Heart left ventricle (tissue), 13 donors: Measurements from ENCODE around the gene B4GALT5.

Experiments used
- CTCF ChIP-seq, 12 donors: fragments of 200-600 bp; sonication (generic) in 4 of 12; IDR thresholded peaks; one replicate each; pipeline versions ENCODE4 v1.5.0 to v1.8.0; 2018 to 2022; ENCODE audit warnings: antibody characterized with exemption in 12 of 12, mild to moderate bottlenecking in 5 of 12
- POLR2A ChIP-seq, 2 donors: fragments of 450-650 bp; IDR thresholded peaks; one replicate each; pipeline ENCODE4 v1.6.1; 2017; ENCODE audit warnings: antibody characterized with exemption in 2 of 2, mild to moderate bottlenecking in 2 of 2, moderate library complexity in 2 of 2
- donor health status: ischemic (EF 13 %, LVEDD 7.1; RV severe dilation, severe dysfunction).
- donor health status: DM: no; HTN: yes; CAD: no.
- donor health status: DM: no; HTN: no; CAD: no.
- donor health status: ischemic (EF 25% LVEDD 6.9; RV normal size, moderate dysfunction).
- donor health status: ischemic (EF 25% LVEDD 5.7; RV mildly dilated, moderate dysfunction).
- donor health status: ischemic (EF 35%, LVEDD 5.7; RV mildly dilated, moderate dysfunction).
- donor health status: nonischemic (EF 11% LVEDD 7.7; RV severe dilation, severe dysfunction).
- donor health status: DM: yes; HTN: yes; CAD: no.
- donor health status: PGD.
- donor health status: ischemic (EF 29% LVEDD 5.4; RV normal size, mild dysfunction).
- donor health status: nonischemic (EF 23%, LVEDD 6.1; RV moderate dilation, normal function).

- TF ChIP-seq POLR2A (IDR thresholded peaks at IDR 0.05) (no peak), CTCF (IDR thresholded peaks at IDR 0.05) (no peak)
Measured at GRCh38 chr20:49697071-49697470, 16.6 kb downstream of the B4GALT5 start.
